Vagina (tissue), 2 donors: Measurements from ENCODE around the gene PCDHGB3.

Experiments
- POLR2AphosphoS5 ChIP-seq, 2 donors: sonication (generic); formaldehyde crosslinking; IDR thresholded peaks; one replicate each; pipeline ENCODE4 v1.9.0; 2017; ENCODE audit warnings: antibody characterized with exemption in 2 of 2, mild to moderate bottlenecking in 2 of 2, low read depth in 1 of 2; ENCODE audit not compliant: insufficient read depth in 1 of 2
- TF ChIP-seq, protein P1 (sequence below), 3 experiments: fragments of 450-650 bp in 2 of 3; fragments of 200-600 bp in 1 of 3; sonication (generic) in 1 of 3; IDR thresholded peaks; one replicate each; pipeline ENCODE4 v1.5.1; 2017 to 2019; ENCODE audit warnings: antibody characterized with exemption in 3 of 3, mild to moderate bottlenecking in 2 of 3, moderate library complexity in 2 of 3

DNA sequence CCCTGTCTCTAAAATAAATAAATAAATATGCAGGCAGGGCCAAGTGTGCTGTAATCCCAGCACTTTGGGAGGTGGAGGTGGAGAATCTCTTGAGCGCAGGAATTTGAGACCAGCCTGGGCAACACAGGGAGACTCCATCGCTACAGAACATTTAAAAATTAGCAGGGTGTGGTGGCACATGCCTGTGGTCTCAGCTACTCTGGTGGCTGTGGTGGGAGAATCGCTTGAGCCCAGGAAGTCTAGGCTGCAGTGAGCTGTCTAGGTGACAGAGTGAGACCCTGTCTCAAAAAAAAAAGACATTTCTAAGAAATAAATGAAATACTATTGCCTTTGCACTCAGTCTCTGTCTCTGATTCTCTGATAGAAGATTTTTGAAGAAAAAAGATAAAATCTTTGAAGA is 41.5 kb downstream of the PCDHGB3 start:
- no peak for TF ChIP-seq POLR2AphosphoS5 (IDR thresholded peaks at IDR 0.05; ENCODE audit: insufficient read depth in 1 of 2, low read depth in 1 of 2)
- TF ChIP-seq, protein P1, sequence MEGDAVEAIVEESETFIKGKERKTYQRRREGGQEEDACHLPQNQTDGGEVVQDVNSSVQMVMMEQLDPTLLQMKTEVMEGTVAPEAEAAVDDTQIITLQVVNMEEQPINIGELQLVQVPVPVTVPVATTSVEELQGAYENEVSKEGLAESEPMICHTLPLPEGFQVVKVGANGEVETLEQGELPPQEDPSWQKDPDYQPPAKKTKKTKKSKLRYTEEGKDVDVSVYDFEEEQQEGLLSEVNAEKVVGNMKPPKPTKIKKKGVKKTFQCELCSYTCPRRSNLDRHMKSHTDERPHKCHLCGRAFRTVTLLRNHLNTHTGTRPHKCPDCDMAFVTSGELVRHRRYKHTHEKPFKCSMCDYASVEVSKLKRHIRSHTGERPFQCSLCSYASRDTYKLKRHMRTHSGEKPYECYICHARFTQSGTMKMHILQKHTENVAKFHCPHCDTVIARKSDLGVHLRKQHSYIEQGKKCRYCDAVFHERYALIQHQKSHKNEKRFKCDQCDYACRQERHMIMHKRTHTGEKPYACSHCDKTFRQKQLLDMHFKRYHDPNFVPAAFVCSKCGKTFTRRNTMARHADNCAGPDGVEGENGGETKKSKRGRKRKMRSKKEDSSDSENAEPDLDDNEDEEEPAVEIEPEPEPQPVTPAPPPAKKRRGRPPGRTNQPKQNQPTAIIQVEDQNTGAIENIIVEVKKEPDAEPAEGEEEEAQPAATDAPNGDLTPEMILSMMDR (IDR thresholded peaks at IDR 0.05), result no peak
